Measurements from ENCODE around the gene CLCN7. TPM values are rescaled to one million over a fixed set of nuclear protein-coding genes. Genes with fewer than 3 reads are reported as not detected.

Gene CLCN7
- total and polyA plus RNA-seq, 9 of the 15 experiments (the other 6 are each of a cell fraction or from before 2014, with no cell fraction given): 0.06 to 126 (median 18.7) TPM

GRCh38 chr16:1512774-1513173 is 37.9 kb upstream of the CLCN7 start:
- peak; percentile 21; the same call in 1 of the 2 replicates for TF ChIP-seq POLR2A (conservative IDR thresholded peaks at IDR 0.05)
- TF ChIP-seq SUPT5H (IDR thresholded peaks at IDR 0.05): no peak
- TF ChIP-seq ETV5 (CRISPR knock-in tag; IDR thresholded peaks at IDR 0.05; ENCODE audit: low read depth): no peak
- no peaks in the 10 kb centered on the region for H3K79me2 ChIP-seq (ENCODE audit: control insufficient read depth, insufficient read depth, low read length)
- H3K9ac ChIP-seq (ENCODE audit: insufficient read depth in 1 of 2, low read depth in 2 of 2, low read length in 2 of 2): no peak overlapping the region
- H2AFZ ChIP-seq (ENCODE audit: low read depth, low read length): no peak overlapping the region
- ChIA-PET CTCF (ENCODE audit: low intra/inter-chr PET ratio) (no interaction called here), POLR2A (interaction anchor here (0.6 to 1.3 kb wide), 4 partner anchors 11 to 178 kb away, joined by 3 to 5 read pairs (median 4); no protein-coding TSS in a partner anchor)
- BruUV-seq (replicated peaks): no TSS peak
- no peak for ATAC-seq
- FAIRE-seq: no peak
- no peaks in the 10 kb centered on the region for H4K20me1 ChIP-seq (replicated peaks; ENCODE audit: control insufficient read depth, insufficient read depth, low read length)
- H3K9me3 ChIP-seq (replicated peaks; ENCODE audit: control insufficient read depth, insufficient read depth, low read depth, low read length): no peaks in the 10 kb centered on the region; the same call in 1 of the 2 replicates
- no peaks in the 10 kb centered on the region for H3K9me1 ChIP-seq (ENCODE audit: control insufficient read depth, insufficient read depth, low read length)
- no peak overlapping the region for H3K4me3 ChIP-seq
- peaks cover 0 to 23% of the 10 kb centered on the region in 2 experiments; a peak in 2 of 5 replicates for H3K4me1 ChIP-seq (replicated peaks in 1 of 2; ENCODE audit: control insufficient read depth in 2 of 2, insufficient read depth in 2 of 2, low read length in 2 of 2)
- in situ Hi-C loops (cut with MboI): no loop called here
- H3K27ac ChIP-seq (ENCODE audit: extremely low read depth, low read depth, low read length): no peak overlapping the region
- H3K36me3 ChIP-seq (ENCODE audit: control insufficient read depth, insufficient read depth, low read length): peaks cover 23% of the 10 kb centered on the region; the same call in 1 of the 3 replicates
- intact Hi-C loops (cut with micrococcal nuclease): no loop called here
- no peak for DNase-seq (ENCODE audit: extremely low read depth in 1 of 4, low spot score in 3 of 4)
- WGBS (ENCODE audit: insufficient coverage, low coverage, missing lambda C conversion rate): 87% methylated on average over 14 of the region's 15 CpGs
- no peak overlapping the region for H3K4me2 ChIP-seq (ENCODE audit: insufficient read depth, low read length)
- H3K27me3 ChIP-seq (ENCODE audit: control insufficient read depth in 2 of 2, insufficient read depth in 2 of 2, low read length in 2 of 2): no peaks in the 10 kb centered on the region

DNA sequence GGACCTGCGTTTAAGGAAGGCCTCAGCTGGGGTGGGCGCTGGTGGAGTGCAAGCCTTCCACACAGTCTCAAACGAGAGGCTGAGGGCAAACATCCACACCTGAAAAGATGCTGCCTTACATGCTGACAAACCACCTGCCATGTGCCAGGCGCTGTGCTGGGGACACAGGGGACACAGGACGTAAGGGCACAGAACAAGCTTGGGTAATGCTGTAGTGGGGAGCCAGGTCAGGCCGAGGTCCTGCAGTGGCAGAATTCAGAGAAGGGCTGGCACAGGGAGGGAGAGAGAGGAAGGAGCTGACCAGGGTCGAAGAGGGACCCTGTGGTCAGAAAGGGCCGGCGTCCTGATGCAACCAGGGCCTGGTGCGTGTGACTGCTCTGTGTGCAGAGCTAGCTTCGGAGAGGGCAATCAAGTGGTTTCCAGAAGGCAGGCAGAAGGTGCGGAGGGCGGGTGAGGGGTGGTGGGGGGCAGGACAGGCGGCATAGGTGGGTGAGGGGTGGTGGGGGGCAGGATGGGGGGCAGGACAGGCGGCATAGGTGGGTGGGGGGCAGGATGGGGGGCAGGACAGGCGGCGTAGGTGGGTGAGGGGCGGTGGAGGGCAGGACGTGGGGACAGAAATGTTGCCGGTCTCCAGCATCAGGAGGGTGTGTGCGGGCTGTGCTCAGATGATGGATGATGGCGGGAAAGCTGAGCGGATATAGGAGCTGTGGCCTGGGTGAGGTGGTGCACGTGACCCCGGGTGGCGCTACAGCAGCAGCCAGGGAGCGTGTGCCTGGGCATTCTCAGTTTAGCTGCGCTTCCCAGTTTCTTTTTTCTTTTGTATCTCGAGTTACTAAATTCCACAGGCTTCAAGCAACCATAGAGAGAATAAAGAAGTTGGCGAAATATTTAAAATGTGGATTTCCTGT is 37.1 kb upstream of the CLCN7 start:
- TF ChIP-seq POLR2A (conservative IDR thresholded peaks at IDR 0.05): peak; percentile 53
- TF ChIP-seq SUPT5H (IDR thresholded peaks at IDR 0.05): peak; percentile 63
- no peak for TF ChIP-seq BRD9 (IDR thresholded peaks at IDR 0.05; ENCODE audit: low read depth, partially characterized antibody)
- TF ChIP-seq HDAC1 (IDR thresholded peaks at IDR 0.05): no peak
- TF ChIP-seq, protein P1, sequence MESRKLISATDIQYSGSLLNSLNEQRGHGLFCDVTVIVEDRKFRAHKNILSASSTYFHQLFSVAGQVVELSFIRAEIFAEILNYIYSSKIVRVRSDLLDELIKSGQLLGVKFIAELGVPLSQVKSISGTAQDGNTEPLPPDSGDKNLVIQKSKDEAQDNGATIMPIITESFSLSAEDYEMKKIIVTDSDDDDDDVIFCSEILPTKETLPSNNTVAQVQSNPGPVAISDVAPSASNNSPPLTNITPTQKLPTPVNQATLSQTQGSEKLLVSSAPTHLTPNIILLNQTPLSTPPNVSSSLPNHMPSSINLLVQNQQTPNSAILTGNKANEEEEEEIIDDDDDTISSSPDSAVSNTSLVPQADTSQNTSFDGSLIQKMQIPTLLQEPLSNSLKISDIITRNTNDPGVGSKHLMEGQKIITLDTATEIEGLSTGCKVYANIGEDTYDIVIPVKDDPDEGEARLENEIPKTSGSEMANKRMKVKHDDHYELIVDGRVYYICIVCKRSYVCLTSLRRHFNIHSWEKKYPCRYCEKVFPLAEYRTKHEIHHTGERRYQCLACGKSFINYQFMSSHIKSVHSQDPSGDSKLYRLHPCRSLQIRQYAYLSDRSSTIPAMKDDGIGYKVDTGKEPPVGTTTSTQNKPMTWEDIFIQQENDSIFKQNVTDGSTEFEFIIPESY (CRISPR knock-in tag; IDR thresholded peaks at IDR 0.05): 0 out of 2 replicates have a peak, but pooled peaks have one; percentile 41
- no peak for TF ChIP-seq RBM17 (IDR thresholded peaks at IDR 0.05; ENCODE audit: borderline replicate concordance, low read depth, low read length)
- TF ChIP-seq, protein P2, sequence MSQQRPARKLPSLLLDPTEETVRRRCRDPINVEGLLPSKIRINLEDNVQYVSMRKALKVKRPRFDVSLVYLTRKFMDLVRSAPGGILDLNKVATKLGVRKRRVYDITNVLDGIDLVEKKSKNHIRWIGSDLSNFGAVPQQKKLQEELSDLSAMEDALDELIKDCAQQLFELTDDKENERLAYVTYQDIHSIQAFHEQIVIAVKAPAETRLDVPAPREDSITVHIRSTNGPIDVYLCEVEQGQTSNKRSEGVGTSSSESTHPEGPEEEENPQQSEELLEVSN (IDR thresholded peaks at IDR 0.05; ENCODE audit: borderline replicate concordance in 1 of 2, extremely low read depth in 1 of 2, insufficient read depth in 1 of 2, insufficient read length in 1 of 2, low read depth in 1 of 2, low read length in 1 of 2, poor library complexity in 1 of 2, severe bottlenecking in 1 of 2): peak in 1 of 2 experiments; percentile 45
- Histone ChIP-seq H3K4me3 (no peak overlapping the region), H4K20me1 (replicated peaks; ENCODE audit: control insufficient read depth, insufficient read depth, low read length) (no peaks in the 10 kb centered on the region), H3K4me2 (ENCODE audit: insufficient read depth, low read length) (no peak overlapping the region), H3K4me1 (replicated peaks in 1 of 2; ENCODE audit: control insufficient read depth in 2 of 2, insufficient read depth in 2 of 2, low read length in 2 of 2) (peaks cover 0 to 31% of the 10 kb centered on the region in 2 experiments; a peak in 2 of 5 replicates), H2AFZ (ENCODE audit: low read depth, low read length) (no peak overlapping the region), H3K36me3 (ENCODE audit: control insufficient read depth, insufficient read depth, low read length) (peaks cover 30% of the 10 kb centered on the region; the same call in 1 of the 3 replicates), H3K79me2 (ENCODE audit: control insufficient read depth, insufficient read depth, low read length) (no peaks in the 10 kb centered on the region), H3K27ac (ENCODE audit: extremely low read depth, low read depth, low read length) (no peak overlapping the region), H3K27me3 (ENCODE audit: control insufficient read depth in 2 of 2, insufficient read depth in 2 of 2, low read length in 2 of 2) (no peaks in the 10 kb centered on the region), H3K9me3 (replicated peaks; ENCODE audit: control insufficient read depth, insufficient read depth, low read depth, low read length) (no peaks in the 10 kb centered on the region; the same call in 1 of the 2 replicates), H3K9ac (ENCODE audit: insufficient read depth in 1 of 2, low read depth in 2 of 2, low read length in 2 of 2) (no peak overlapping the region), H3K9me1 (ENCODE audit: control insufficient read depth, insufficient read depth, low read length) (no peaks in the 10 kb centered on the region)
- ChIA-PET CTCF (ENCODE audit: low intra/inter-chr PET ratio) (no interaction called here), POLR2A (interaction anchor here (0.6 to 1.3 kb wide), 6 partner anchors 9 to 91 kb away, joined by 3 to 5 read pairs (median 4); partner anchors contain the start of gene UQCC4)
- ATAC-seq (no peak), DNase-seq (ENCODE audit: extremely low read depth in 1 of 4, low spot score in 3 of 4) (no peak), FAIRE-seq (no peak)
- in situ Hi-C loops (cut with MboI): no loop called here
- BruUV-seq (replicated peaks): no TSS peak
- 77% methylated on average over 21 of the region's 30 CpGs for WGBS (ENCODE audit: insufficient coverage, low coverage, missing lambda C conversion rate)
- intact Hi-C loops (cut with micrococcal nuclease): no loop called here

All from K562 (cell line).